HepG2 (cell line): ENCODE measurements around the gene XPNPEP2. TPM values are rescaled to one million over a fixed set of nuclear protein-coding genes. Genes with fewer than 3 reads are reported as not detected.

Experiments used
- ATAC-seq: fragments of 200-7000 bp; cut with Tn5 transposase; 3 replicates; pipeline ENCODE4 v1.9.1; 2020; ENCODE audit warnings: mild to moderate bottlenecking, moderate library complexity
- BruUV-seq: library from RNA; stranded (reverse); fragments of 400-500 nt; replicated peaks from 2 replicates; lab custom pipeline; 2021; lab: Mats Ljungman, UMichigan
- CTCF ChIA-PET: fragments of 300-600 bp; formaldehyde crosslinking; extraction: SDS; loops from one replicate; lab custom pipeline; 2021; ENCODE audit warnings: low total read pairs, inconsistent platforms, low intra/inter-chr PET ratio; lab: Yijun Ruan, JAX
- POLR2A ChIA-PET: fragments of 350-600 bp; sonication (Branson Sonifier 250); formaldehyde crosslinking; loops from one replicate; lab custom pipeline; 2020; ENCODE audit warnings: antibody characterized with exemption, inconsistent platforms; lab: Yijun Ruan, JAX
- DNase-seq: peaks from one replicate; pipeline ENCODE4 v3.0.0-alpha.2; 2015; ENCODE audit warnings: low spot score
- FAIRE-seq: peaks from 3 replicates; lab custom pipeline; 2011; peaks lifted over from hg19 to GRCh38; lab: Jason Lieb, UNC
- H2AFZ ChIP-seq: one replicate; pipeline ENCODE4 v1.6.1; 2011; ENCODE audit warnings: low read length, inconsistent platforms
- H3K27ac ChIP-seq: fragments of 300-600 bp; 3 replicates; pipeline ENCODE4 v1.8.0; 2011; ENCODE audit warnings: mixed run types, mild to moderate bottlenecking, mixed read lengths, low read length, inconsistent platforms; ENCODE audit not compliant: insufficient read depth; ENCODE audit errors: extremely low read length
- H3K27me3 ChIP-seq, 2 experiments: fragments of 200-600 bp in 1 of 2; 2 replicates in 1 of 2; 3 replicates in 1 of 2; pipeline versions ENCODE4 v1.6.0 to v1.8.0; 2011; ENCODE audit warnings: low read length in 2 of 2, mild to moderate bottlenecking in 2 of 2, moderate library complexity in 2 of 2, inconsistent platforms in 1 of 2; ENCODE audit not compliant: insufficient read depth in 2 of 2, control insufficient read depth in 1 of 2
- H3K36me3 ChIP-seq, 2 experiments: fragments of 200-600 bp in 1 of 2; replicated peaks in 1 of 2; 2 replicates in 1 of 2; 3 replicates in 1 of 2; pipeline versions ENCODE4 v1.5.1 to v1.8.0; 2011; ENCODE audit warnings: low read length in 2 of 2, inconsistent platforms in 1 of 2; ENCODE audit not compliant: insufficient read depth in 2 of 2, control insufficient read depth in 1 of 2
- H3K4me1 ChIP-seq: 2 replicates; pipeline ENCODE4 v1.5.1; 2012; ENCODE audit warnings: low read length, inconsistent platforms; ENCODE audit not compliant: insufficient read depth
- H3K4me2 ChIP-seq: 2 replicates; pipeline ENCODE4 v1.6.0; 2011; ENCODE audit warnings: low read depth, low read length, inconsistent platforms
- H3K4me3 ChIP-seq, 3 experiments: fragments of 200-600 bp in 1 of 3; sonication (generic), shearing (Covaris generic) in 1 of 3; replicated peaks in 1 of 3; 2 replicates each; pipeline ENCODE4 v1.5.1; 2011 to 2016; ENCODE audit warnings: low read length in 3 of 3, inconsistent platforms in 2 of 3, low read depth in 2 of 3, mild to moderate bottlenecking in 2 of 3, control low read depth in 1 of 3, mixed read lengths in 1 of 3; ENCODE audit not compliant: insufficient read depth in 1 of 3
- H3K79me2 ChIP-seq: one replicate; pipeline ENCODE4 v1.6.1; 2011; ENCODE audit warnings: low read length, inconsistent platforms; ENCODE audit not compliant: insufficient read depth
- H3K9ac ChIP-seq: 2 replicates; pipeline ENCODE4 v1.6.0; 2011; ENCODE audit warnings: mild to moderate bottlenecking, low read depth, low read length, inconsistent platforms; ENCODE audit not compliant: insufficient read depth
- H3K9me3 ChIP-seq: 2 replicates; pipeline ENCODE4 v1.5.1; 2012; ENCODE audit warnings: mild to moderate bottlenecking, low read length
- H4K20me1 ChIP-seq: 2 replicates; pipeline ENCODE4 v1.6.0; 2011; ENCODE audit warnings: inconsistent platforms, mild to moderate bottlenecking, low read length, moderate library complexity; ENCODE audit not compliant: insufficient read depth
- AGO1 ChIP-seq: fragments of 200-400 bp; formaldehyde crosslinking; IDR thresholded peaks from 2 replicates; pipeline ENCODE4 v1.6.1; 2017; ENCODE audit warnings: mild to moderate bottlenecking, low read depth, low read length, moderate library complexity; ENCODE audit not compliant: poor library complexity, severe bottlenecking
- FLYWCH1 ChIP-seq: sonication (generic); formaldehyde crosslinking; IDR thresholded peaks from 2 replicates; pipeline ENCODE4 v1.8.1; 2023; ENCODE audit warnings: mild to moderate bottlenecking, missing genetic modification reagents
- GABPA ChIP-seq, 2 experiments: IDR thresholded peaks; 2 replicates each; pipeline ENCODE4 v1.6.1; 2011 to 2016; ENCODE audit warnings: low read depth in 2 of 2, low read length in 1 of 2, missing biosample characterization in 1 of 2, missing genetic modification characterization in 1 of 2
- HNRNPLL ChIP-seq: fragments of 200-400 bp; formaldehyde crosslinking; IDR thresholded peaks from 2 replicates; pipeline ENCODE4 v1.6.1; 2017; ENCODE audit warnings: mild to moderate bottlenecking, low read depth, low read length; ENCODE audit not compliant: poor library complexity, severe bottlenecking
- KDM6A ChIP-seq: IDR thresholded peaks from 2 replicates; pipeline ENCODE4 v1.6.1; 2016; ENCODE audit warnings: low read depth
- SMARCE1 ChIP-seq: fragments of 450-650 bp; IDR thresholded peaks from 2 replicates; pipeline ENCODE4 v1.6.1; 2017; ENCODE audit warnings: borderline replicate concordance
- TBP ChIP-seq: sonication (generic); formaldehyde crosslinking; IDR thresholded peaks from 2 replicates; pipeline ENCODE4 v1.5.0; 2020; ENCODE audit warnings: missing genetic modification reagents
- ZNF44 ChIP-seq: sonication (generic); formaldehyde crosslinking; IDR thresholded peaks from 2 replicates; pipeline ENCODE4 v1.5.1; 2020; ENCODE audit warnings: mild to moderate bottlenecking, missing genetic modification reagents
- WGBS: methylation state at CpG from one replicate; pipeline ENCODE4 v1.1.6; 2017; ENCODE audit warnings: low lambda C conversion rate; 5-methylcytosine and 5-hydroxymethylcytosine counted together
- in situ Hi-C: cut with HindIII; loops from 2 replicates; pipeline ENCODE4 v1.10.0; 2017; ENCODE audit warnings: low pct_unique_long_range_greater_than_20kb; ENCODE audit not compliant: extremely low pct_ligation_motif_present
- intact Hi-C: fragments of 100-400 bp; cut with micrococcal nuclease; formaldehyde crosslinking; loops from one replicate; pipeline ENCODE4 v1.10.0; 2022; ENCODE audit not compliant: unreplicated experiment
- polyA plus RNA-seq, 8 experiments: library from polyadenylated mRNA; depleted of rRNA in 3 of 8; stranded (reverse) in 7 of 8; unstranded in 1 of 8; fragments of >200 nt; fragmentation: Illumina TruSeq in 4 of 8; extraction: Trizol in 4 of 8; gene quantifications; 2 replicates each; pipeline versions ENCODE4 v1.2.1 to v1.2.3, GENCODE V29; 2011 to 2016; ENCODE audit warnings: low read depth in 4 of 8, missing spikeins in 1 of 8, mixed read lengths in 1 of 8; ENCODE audit not compliant: insufficient read depth in 1 of 8
- total RNA-seq, 5 experiments: library from RNA; depleted of rRNA; stranded (reverse); fragments of >200 nt; fragmentation: Illumina TruSeq; extraction: Trizol; gene quantifications; 2 replicates each; pipeline ENCODE4 v1.2.3, GENCODE V29; 2016; ENCODE audit warnings: low read depth in 1 of 5
- TF ChIP-seq, protein P1 (sequence below): sonication (generic); formaldehyde crosslinking; IDR thresholded peaks from 2 replicates; pipeline ENCODE4 v1.4.0; 2020; ENCODE audit warnings: mild to moderate bottlenecking, missing genetic modification reagents
- TF ChIP-seq, protein P2 (sequence below), 2 experiments: sonication (generic) in 1 of 2; formaldehyde crosslinking in 1 of 2; IDR thresholded peaks; 2 replicates each; pipeline versions ENCODE4 v1.4.0 to v1.6.1; 2016 to 2020; ENCODE audit warnings: borderline replicate concordance in 1 of 2, low read depth in 1 of 2, mild to moderate bottlenecking in 1 of 2, missing genetic modification reagents in 1 of 2
- TF ChIP-seq, protein P3 (sequence below): fragments of 450-650 bp; IDR thresholded peaks from 2 replicates; pipeline ENCODE4 v1.6.1; 2017; ENCODE audit warnings: mild to moderate bottlenecking
- TF ChIP-seq, protein P4 (sequence below): sonication (generic); formaldehyde crosslinking; IDR thresholded peaks from 2 replicates; pipeline ENCODE4 v1.5.1; 2020; ENCODE audit warnings: mild to moderate bottlenecking, missing genetic modification reagents, borderline replicate concordance

The XPNPEP2 gene
- total and polyA plus RNA-seq, 2 of the 13 experiments (the other 11 are each of a cell fraction or from before 2014, with no cell fraction given), result 1.1 to 1.8 TPM

DNA sequence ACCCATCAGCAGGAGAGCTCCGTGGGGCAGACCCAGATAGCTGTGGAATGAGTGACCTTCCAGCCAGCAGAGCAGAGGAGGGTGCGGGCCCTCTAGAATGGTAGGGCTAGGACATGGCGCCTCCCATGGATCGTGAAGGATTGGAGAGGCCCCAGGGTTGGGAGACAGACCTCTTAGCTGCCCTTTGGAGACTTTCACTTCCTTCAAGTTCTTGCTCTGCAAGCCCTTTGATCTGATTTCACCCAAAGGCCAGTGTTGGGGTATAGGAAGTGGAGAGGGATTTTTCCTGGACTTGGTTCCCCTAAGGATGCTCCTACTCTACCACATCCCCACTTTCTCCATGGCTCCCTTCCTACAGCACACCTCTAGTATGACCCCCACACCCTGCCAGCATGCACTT lies 43.9 kb downstream of the XPNPEP2 start:
- FAIRE-seq, result no peak
- ChIA-PET POLR2A (no interaction called here), CTCF (no interaction called here)
- Histone ChIP-seq H3K4me2 (no peak overlapping the region), H3K4me1 (peaks cover 14% of the 10 kb centered on the region; the same call in 1 of the 2 replicates), H3K27me3 (no peaks in the 10 kb centered on the region), H3K9ac (no peak overlapping the region), H3K27ac (no peak overlapping the region), H2AFZ (no peak overlapping the region), H3K4me3 (no peak overlapping the region), H4K20me1 (no peaks in the 10 kb centered on the region), H3K9me3 (no peaks in the 10 kb centered on the region), H3K79me2 (no peaks in the 10 kb centered on the region), H3K36me3 (no peaks in the 10 kb centered on the region)
- WGBS, result no CpG with 5 or more reads among the region's 4 CpGs
- no peak for ATAC-seq
- no TSS peak for BruUV-seq
- in situ Hi-C loops, result no loop called here
- intact Hi-C loops, result no loop called here
- no peak for TF ChIP-seq TBP (CRISPR knock-in tag)
- TF ChIP-seq AGO1, result no peak
- TF ChIP-seq FLYWCH1 (CRISPR knock-in tag), result no peak
- TF ChIP-seq GABPA (IDR thresholded peaks at IDR 0.05; ENCODE audit: low read depth, low read length), result no peak
- no peak for TF ChIP-seq GABPA (CRISPR knock-in tag; IDR thresholded peaks at IDR 0.05; ENCODE audit: low read depth)
- TF ChIP-seq, protein P1, sequence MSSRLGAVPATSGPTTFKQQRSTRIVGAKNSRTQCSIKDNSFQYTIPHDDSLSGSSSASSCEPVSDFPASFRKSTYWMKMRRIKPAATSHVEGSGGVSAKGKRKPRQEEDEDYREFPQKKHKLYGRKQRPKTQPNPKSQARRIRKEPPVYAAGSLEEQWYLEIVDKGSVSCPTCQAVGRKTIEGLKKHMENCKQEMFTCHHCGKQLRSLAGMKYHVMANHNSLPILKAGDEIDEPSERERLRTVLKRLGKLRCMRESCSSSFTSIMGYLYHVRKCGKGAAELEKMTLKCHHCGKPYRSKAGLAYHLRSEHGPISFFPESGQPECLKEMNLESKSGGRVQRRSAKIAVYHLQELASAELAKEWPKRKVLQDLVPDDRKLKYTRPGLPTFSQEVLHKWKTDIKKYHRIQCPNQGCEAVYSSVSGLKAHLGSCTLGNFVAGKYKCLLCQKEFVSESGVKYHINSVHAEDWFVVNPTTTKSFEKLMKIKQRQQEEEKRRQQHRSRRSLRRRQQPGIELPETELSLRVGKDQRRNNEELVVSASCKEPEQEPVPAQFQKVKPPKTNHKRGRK (CRISPR knock-in tag), result no peak
- TF ChIP-seq SMARCE1, result no peak
- TF ChIP-seq HNRNPLL, result no peak
- TF ChIP-seq, protein P2, sequence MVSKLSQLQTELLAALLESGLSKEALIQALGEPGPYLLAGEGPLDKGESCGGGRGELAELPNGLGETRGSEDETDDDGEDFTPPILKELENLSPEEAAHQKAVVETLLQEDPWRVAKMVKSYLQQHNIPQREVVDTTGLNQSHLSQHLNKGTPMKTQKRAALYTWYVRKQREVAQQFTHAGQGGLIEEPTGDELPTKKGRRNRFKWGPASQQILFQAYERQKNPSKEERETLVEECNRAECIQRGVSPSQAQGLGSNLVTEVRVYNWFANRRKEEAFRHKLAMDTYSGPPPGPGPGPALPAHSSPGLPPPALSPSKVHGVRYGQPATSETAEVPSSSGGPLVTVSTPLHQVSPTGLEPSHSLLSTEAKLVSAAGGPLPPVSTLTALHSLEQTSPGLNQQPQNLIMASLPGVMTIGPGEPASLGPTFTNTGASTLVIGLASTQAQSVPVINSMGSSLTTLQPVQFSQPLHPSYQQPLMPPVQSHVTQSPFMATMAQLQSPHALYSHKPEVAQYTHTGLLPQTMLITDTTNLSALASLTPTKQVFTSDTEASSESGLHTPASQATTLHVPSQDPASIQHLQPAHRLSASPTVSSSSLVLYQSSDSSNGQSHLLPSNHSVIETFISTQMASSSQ (IDR thresholded peaks at IDR 0.05; ENCODE audit: low read depth), result no peak
- TF ChIP-seq, protein P2 (CRISPR knock-in tag; IDR thresholded peaks at IDR 0.05; ENCODE audit: borderline replicate concordance), result no peak
- TF ChIP-seq, protein P3, sequence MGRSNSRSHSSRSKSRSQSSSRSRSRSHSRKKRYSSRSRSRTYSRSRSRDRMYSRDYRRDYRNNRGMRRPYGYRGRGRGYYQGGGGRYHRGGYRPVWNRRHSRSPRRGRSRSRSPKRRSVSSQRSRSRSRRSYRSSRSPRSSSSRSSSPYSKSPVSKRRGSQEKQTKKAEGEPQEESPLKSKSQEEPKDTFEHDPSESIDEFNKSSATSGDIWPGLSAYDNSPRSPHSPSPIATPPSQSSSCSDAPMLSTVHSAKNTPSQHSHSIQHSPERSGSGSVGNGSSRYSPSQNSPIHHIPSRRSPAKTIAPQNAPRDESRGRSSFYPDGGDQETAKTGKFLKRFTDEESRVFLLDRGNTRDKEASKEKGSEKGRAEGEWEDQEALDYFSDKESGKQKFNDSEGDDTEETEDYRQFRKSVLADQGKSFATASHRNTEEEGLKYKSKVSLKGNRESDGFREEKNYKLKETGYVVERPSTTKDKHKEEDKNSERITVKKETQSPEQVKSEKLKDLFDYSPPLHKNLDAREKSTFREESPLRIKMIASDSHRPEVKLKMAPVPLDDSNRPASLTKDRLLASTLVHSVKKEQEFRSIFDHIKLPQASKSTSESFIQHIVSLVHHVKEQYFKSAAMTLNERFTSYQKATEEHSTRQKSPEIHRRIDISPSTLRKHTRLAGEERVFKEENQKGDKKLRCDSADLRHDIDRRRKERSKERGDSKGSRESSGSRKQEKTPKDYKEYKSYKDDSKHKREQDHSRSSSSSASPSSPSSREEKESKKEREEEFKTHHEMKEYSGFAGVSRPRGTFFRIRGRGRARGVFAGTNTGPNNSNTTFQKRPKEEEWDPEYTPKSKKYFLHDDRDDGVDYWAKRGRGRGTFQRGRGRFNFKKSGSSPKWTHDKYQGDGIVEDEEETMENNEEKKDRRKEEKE, result no peak
- no peak for TF ChIP-seq ZNF44 (CRISPR knock-in tag)
- TF ChIP-seq KDM6A (CRISPR knock-in tag), result no peak
- TF ChIP-seq, protein P4, sequence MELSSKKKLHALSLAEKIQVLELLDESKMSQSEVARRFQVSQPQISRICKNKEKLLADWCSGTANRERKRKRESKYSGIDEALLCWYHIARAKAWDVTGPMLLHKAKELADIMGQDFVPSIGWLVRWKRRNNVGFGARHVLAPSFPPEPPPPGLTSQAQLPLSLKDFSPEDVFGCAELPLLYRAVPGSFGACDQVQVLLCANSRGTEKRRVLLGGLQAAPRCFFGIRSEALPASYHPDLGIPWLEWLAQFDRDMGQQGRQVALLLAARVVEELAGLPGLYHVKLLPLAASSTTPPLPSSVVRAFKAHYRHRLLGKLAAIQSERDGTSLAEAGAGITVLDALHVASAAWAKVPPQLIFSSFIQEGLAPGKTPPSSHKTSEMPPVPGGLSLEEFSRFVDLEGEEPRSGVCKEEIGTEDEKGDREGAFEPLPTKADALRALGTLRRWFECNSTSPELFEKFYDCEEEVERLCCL (CRISPR knock-in tag), result no peak
- no peak for DNase-seq
